ENCODE data around the gene ALK.

The ALK gene

GRCh38 chr2:29698216-29698615, 223.2 kb downstream of the ALK start:
- intact Hi-C loops (cut with DNase I; ENCODE audit: low total_unique reads), result no loop called here
- H3K4me3 ChIP-seq, result no peak overlapping the region
- H3K27ac ChIP-seq, result no peak overlapping the region
- H3K4me1 ChIP-seq, result no peaks in the 10 kb centered on the region
- H3K9me3 ChIP-seq, result no peaks in the 10 kb centered on the region
- no peaks in the 10 kb centered on the region for H3K27me3 ChIP-seq
- no peaks in the 10 kb centered on the region for H3K36me3 ChIP-seq
- DNase-seq, result no peak
- TF ChIP-seq, protein P1, sequence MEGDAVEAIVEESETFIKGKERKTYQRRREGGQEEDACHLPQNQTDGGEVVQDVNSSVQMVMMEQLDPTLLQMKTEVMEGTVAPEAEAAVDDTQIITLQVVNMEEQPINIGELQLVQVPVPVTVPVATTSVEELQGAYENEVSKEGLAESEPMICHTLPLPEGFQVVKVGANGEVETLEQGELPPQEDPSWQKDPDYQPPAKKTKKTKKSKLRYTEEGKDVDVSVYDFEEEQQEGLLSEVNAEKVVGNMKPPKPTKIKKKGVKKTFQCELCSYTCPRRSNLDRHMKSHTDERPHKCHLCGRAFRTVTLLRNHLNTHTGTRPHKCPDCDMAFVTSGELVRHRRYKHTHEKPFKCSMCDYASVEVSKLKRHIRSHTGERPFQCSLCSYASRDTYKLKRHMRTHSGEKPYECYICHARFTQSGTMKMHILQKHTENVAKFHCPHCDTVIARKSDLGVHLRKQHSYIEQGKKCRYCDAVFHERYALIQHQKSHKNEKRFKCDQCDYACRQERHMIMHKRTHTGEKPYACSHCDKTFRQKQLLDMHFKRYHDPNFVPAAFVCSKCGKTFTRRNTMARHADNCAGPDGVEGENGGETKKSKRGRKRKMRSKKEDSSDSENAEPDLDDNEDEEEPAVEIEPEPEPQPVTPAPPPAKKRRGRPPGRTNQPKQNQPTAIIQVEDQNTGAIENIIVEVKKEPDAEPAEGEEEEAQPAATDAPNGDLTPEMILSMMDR (IDR thresholded peaks at IDR 0.05), result no peak

GRCh38 chr2:29697715-29698114, 223.7 kb downstream of the ALK start:
- H3K36me3 ChIP-seq, result no peaks in the 10 kb centered on the region
- DNase-seq, result no peak
- H3K9me3 ChIP-seq, result no peaks in the 10 kb centered on the region
- TF ChIP-seq, protein P1 (IDR thresholded peaks at IDR 0.05), result no peak
- no peak overlapping the region for H3K4me3 ChIP-seq
- H3K27me3 ChIP-seq, result peaks cover 0 to 1% of the 10 kb centered on the region in 2 donors
- intact Hi-C loops (cut with DNase I; ENCODE audit: low total_unique reads), result no loop called here
- no peaks in the 10 kb centered on the region for H3K4me1 ChIP-seq
- no peak overlapping the region for H3K27ac ChIP-seq

DNA sequence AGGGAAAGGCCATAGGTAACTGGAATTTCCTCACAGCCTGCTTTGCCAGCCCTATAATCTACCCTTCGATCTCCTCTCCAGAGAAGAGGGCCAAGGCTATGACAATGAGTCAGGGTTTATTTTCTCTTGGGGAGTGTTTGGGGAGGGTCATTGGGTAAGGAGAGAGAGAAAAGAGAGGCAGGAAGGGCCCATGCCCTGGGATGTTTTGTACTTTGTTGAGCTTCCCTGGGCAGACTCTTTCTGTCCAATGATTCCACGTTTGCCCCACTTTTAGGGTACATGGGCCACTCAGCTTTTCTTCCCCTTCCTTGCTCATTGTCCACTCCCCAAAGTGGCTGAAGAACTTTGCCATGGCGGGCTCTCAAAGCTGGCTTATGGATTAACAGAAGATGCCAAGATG, 224.2 kb downstream of the ALK start:
- intact Hi-C loops (cut with DNase I; ENCODE audit: low total_unique reads), result no loop called here

DNA sequence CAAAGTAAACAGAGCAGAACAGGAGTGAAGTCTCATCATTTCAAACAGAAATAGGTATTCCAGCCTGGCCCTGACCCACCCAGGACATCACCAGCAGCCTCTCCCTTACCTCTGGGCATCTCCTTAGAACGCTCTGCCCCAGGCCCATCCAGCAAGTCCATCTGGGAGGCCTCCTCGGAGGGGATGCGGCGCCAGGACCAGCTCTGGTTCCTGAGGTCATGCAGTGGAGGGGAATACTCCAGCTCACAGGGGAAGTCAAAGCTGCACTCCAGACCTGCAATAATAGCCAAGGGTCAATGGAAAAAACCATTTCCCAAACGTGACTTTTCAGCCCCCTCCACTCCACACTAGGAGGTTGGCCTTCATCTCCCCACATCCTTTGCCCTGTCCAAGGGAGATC, 226.6 kb downstream of the ALK start:
- no peaks in the 10 kb centered on the region for H3K4me1 ChIP-seq
- no peaks in the 10 kb centered on the region for H3K36me3 ChIP-seq
- TF ChIP-seq, protein P1 (IDR thresholded peaks at IDR 0.05), result no peak
- no peak overlapping the region for H3K4me3 ChIP-seq
- no peak for DNase-seq
- H3K27me3 ChIP-seq, result peaks cover 0 to 4% of the 10 kb centered on the region in 2 donors
- intact Hi-C loops (cut with DNase I; ENCODE audit: low total_unique reads), result no loop called here
- no peaks in the 10 kb centered on the region for H3K9me3 ChIP-seq
- H3K27ac ChIP-seq, result no peak overlapping the region

More for the DNA sequence above, 224.2 kb downstream of the ALK start:
- H3K4me1 ChIP-seq, result no peaks in the 10 kb centered on the region
- DNase-seq, result no peak
- TF ChIP-seq, protein P1 (IDR thresholded peaks at IDR 0.05), result no peak
- peaks cover 0 to 4% of the 10 kb centered on the region in 2 donors for H3K27me3 ChIP-seq
- no peak overlapping the region for H3K4me3 ChIP-seq
- H3K27ac ChIP-seq, result no peak overlapping the region
- no peaks in the 10 kb centered on the region for H3K36me3 ChIP-seq
- H3K9me3 ChIP-seq, result no peaks in the 10 kb centered on the region

- Histone ChIP-seq H3K27ac (no peak overlapping the region), H3K4me1 (peaks cover 0 to 3% (median 0%) of the 10 kb centered on the region in 4 donors), H3K4me3 (no peak overlapping the region), H3K36me3 (no peaks in the 10 kb centered on the region), H3K9me3 (no peaks in the 10 kb centered on the region), H3K27me3 (peaks cover 0 to 4% of the 10 kb centered on the region in 2 donors)
- TF ChIP-seq, protein P1 (IDR thresholded peaks at IDR 0.05), result no peak
- intact Hi-C loops (cut with DNase I; ENCODE audit: low total_unique reads), result no loop called here
- DNase-seq, result no peak
Measured at GRCh38 chr2:29691391-29691950, 229.9 kb downstream of the ALK start.

DNA sequence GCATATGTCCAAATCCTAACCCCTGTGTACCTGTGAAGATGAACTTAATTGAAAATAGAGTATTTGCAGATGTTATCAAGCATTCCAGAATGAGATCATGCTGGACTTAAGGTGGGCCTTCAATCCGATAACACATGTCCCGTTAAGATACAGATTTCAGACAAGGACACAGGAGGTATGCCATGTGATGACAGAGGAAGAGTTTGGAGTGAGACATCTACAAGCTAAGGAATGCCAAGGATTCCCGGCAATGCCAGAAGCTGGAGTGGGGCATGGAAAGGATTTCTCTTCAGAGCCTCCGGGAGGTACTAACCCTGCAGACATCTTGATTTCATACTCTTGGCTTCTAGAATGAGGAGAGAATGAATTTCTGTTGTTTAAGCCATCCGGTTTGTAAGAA, 231.7 kb downstream of the ALK start:
- H3K9me3 ChIP-seq, result no peaks in the 10 kb centered on the region
- peaks cover 0 to 3% (median 0%) of the 10 kb centered on the region in 4 donors for H3K4me1 ChIP-seq
- intact Hi-C loops (cut with DNase I; ENCODE audit: low total_unique reads), result no loop called here
- H3K4me3 ChIP-seq, result no peak overlapping the region
- TF ChIP-seq, protein P1 (IDR thresholded peaks at IDR 0.05), result no peak
- no peak overlapping the region for H3K27ac ChIP-seq
- no peak for DNase-seq
- H3K36me3 ChIP-seq, result no peaks in the 10 kb centered on the region
- H3K27me3 ChIP-seq, result peaks cover 0 to 7% of the 10 kb centered on the region in 2 donors

All from tibial artery (tissue), 4 donors.